Heart right ventricle (tissue), 16 donors: ENCODE measurements around the gene ARPP21. TPM values are rescaled to one million over a fixed set of nuclear protein-coding genes. Genes with fewer than 3 reads are reported as not detected.

Experiments used
- ATAC-seq, 8 donors: fragments of 200-7000 bp; cut with Tn5 transposase; one replicate each; pipeline ENCODE4 v1.9.1; 2020; ENCODE audit warnings: mild to moderate bottlenecking in 8 of 8, moderate library complexity in 8 of 8, moderate number of reproducible peaks in 1 of 8
- DNase-seq, 2 donors: peaks; one replicate each; pipeline ENCODE4 v3.0.0-alpha.2; 2020
- H3K27ac ChIP-seq, 10 donors: fragments of 200-600 bp; sonication (generic) in 2 of 10; one replicate each; pipeline versions ENCODE4 v1.5.0 to v1.8.0; 2020 to 2022; ENCODE audit warnings: mild to moderate bottlenecking in 3 of 10
- H3K27me3 ChIP-seq, 7 donors: fragments of 200-600 bp; one replicate each; pipeline ENCODE4 v1.8.0; 2021 to 2022; ENCODE audit warnings: mild to moderate bottlenecking in 2 of 7
- H3K36me3 ChIP-seq, 9 donors: fragments of 200-600 bp; sonication (generic) in 1 of 9; one replicate each; pipeline versions ENCODE4 v1.5.0 to v1.8.0; 2020 to 2022; ENCODE audit warnings: mild to moderate bottlenecking in 2 of 9
- H3K4me1 ChIP-seq, 9 donors: fragments of 200-600 bp; sonication (generic) in 1 of 9; one replicate each; pipeline versions ENCODE4 v1.5.0 to v1.8.0; 2020 to 2022; ENCODE audit warnings: mild to moderate bottlenecking in 4 of 9
- H3K4me3 ChIP-seq, 10 donors: fragments of 200-600 bp; sonication (generic) in 2 of 10; one replicate each; pipeline versions ENCODE4 v1.5.0 to v1.8.0; 2020 to 2022; ENCODE audit warnings: mild to moderate bottlenecking in 7 of 10, moderate library complexity in 2 of 10
- H3K9me3 ChIP-seq, 11 donors: fragments of 200-600 bp in 10 of 11; sonication (generic) in 2 of 11; one replicate each; pipeline versions ENCODE4 v1.5.0 to v1.8.0; 2013 to 2022; ENCODE audit warnings: mild to moderate bottlenecking in 2 of 11, control low read depth in 1 of 11, moderate library complexity in 1 of 11
- CTCF ChIP-seq, 9 donors: fragments of 200-600 bp; sonication (generic) in 2 of 9; IDR thresholded peaks; one replicate each; pipeline versions ENCODE4 v1.5.0 to v1.8.0; 2021 to 2022; ENCODE audit warnings: antibody characterized with exemption in 9 of 9, mild to moderate bottlenecking in 5 of 9, moderate library complexity in 1 of 9
- WGBS, 2 donors: extraction: QIAGEN DNeasy Blood & Tissue Kit; methylation state at CpG; one replicate each; pipeline ENCODE4 v1.1.7; 2013; ENCODE audit warnings: inconsistent platforms in 1 of 2; 5-methylcytosine and 5-hydroxymethylcytosine counted together
- intact Hi-C, 10 donors: fragments of 100-400 bp; cut with DNase I; formaldehyde crosslinking; loops; one replicate each; pipeline versions ENCODE4 v1.11.1 to v1.14.2; 2022
- polyA plus RNA-seq, 2 donors: library from polyadenylated mRNA; stranded (reverse); fragments of 200-250 nt; gene quantifications; one replicate each; pipeline ENCODE4 v1.2.3, GENCODE V29; 2013
- total RNA-seq, 10 donors: library from RNA; stranded (reverse); fragmentation: NEBNext Ultra II Directional in 3 of 10; extraction: Animal tissue kit (Norgen Biotek cat#: 25700) in 3 of 10; gene quantifications; one replicate each; pipeline versions ENCODE4 v1.2.1 to v1.2.4, GENCODE V29; 2021 to 2023
- donor health status: Arrhythmogenic right ventricular cardiomyopathy.
- donor health status: ischemic (EF 13 %, LVEDD 7.1; RV severe dilation, severe dysfunction).
- donor health status: healthy with polysubstance abuse.
- donor health status: DM: no; HTN: yes; CAD: no.
- donor health status: DM: no; HTN: no; CAD: no.
- donor health status: ischemic (EF 25% LVEDD 6.9; RV normal size, moderate dysfunction).
- donor health status: ischemic (EF 25% LVEDD 5.7; RV mildly dilated, moderate dysfunction).
- donor health status: healthy.
- donor health status: DM: yes; HTN: yes; CAD: no.
- donor health status: Ischemic cardiomyopathy.
- donor health status: ischemic (EF 35%, LVEDD 5.7; RV mildly dilated, moderate dysfunction).
- donor health status: nonischemic (EF 11% LVEDD 7.7; RV severe dilation, severe dysfunction).
- donor health status: DM: yes; HTN: yes; CAD: no.
- donor health status: PGD.
- donor health status: ischemic (EF 29% LVEDD 5.4; RV normal size, mild dysfunction).
- donor health status: nonischemic (EF 23%, LVEDD 6.1; RV moderate dilation, normal function).

Gene ARPP21
- total and polyA plus RNA-seq, 12 donors, result 0.06 TPM; not detected in 11

GRCh38 chr3:35782355-35782754 is 143.0 kb downstream of the ARPP21 start:
- H3K4me1 ChIP-seq, result no peaks in the 10 kb centered on the region
- intact Hi-C loops, result no loop called here
- WGBS, 2 donors, result 76 to 86% methylated on average over 1 of the region's 1 CpG

GRCh38 chr3:35784169-35784568 is 144.8 kb downstream of the ARPP21 start:
- intact Hi-C loops, result no loop called here
- no peak for TF ChIP-seq CTCF (IDR thresholded peaks at IDR 0.05)
- Histone ChIP-seq H3K4me1 (no peaks in the 10 kb centered on the region), H3K36me3 (no peaks in the 10 kb centered on the region), H3K27ac (no peak overlapping the region), H3K4me3 (no peak overlapping the region), H3K9me3 (no peaks in the 10 kb centered on the region), H3K27me3 (no peaks in the 10 kb centered on the region)
- DNase-seq (no peak), ATAC-seq (no peak)
- WGBS, 2 donors, result 83% methylated on average over 1 of the region's 1 CpG

More at GRCh38 chr3:35782355-35782754, 143.0 kb downstream of the ARPP21 start:
- DNase-seq (no peak), ATAC-seq (no peak)
- Histone ChIP-seq H3K27ac (no peak overlapping the region), H3K27me3 (peaks cover 0 to 6% (median 0%) of the 10 kb centered on the region in 7 donors), H3K4me3 (no peak overlapping the region), H3K36me3 (no peaks in the 10 kb centered on the region), H3K9me3 (no peaks in the 10 kb centered on the region)
- TF ChIP-seq CTCF (IDR thresholded peaks at IDR 0.05), result no peak

- TF ChIP-seq CTCF (IDR thresholded peaks at IDR 0.05), result no peak
- Histone ChIP-seq H3K27me3 (no peaks in the 10 kb centered on the region), H3K36me3 (no peaks in the 10 kb centered on the region), H3K27ac (no peak overlapping the region), H3K4me1 (no peaks in the 10 kb centered on the region), H3K4me3 (no peak overlapping the region), H3K9me3 (no peaks in the 10 kb centered on the region)
- DNase-seq (no peak), ATAC-seq (no peak)
- WGBS, 2 donors, result 88 to 90% methylated on average over 4 of the region's 4 CpGs
- intact Hi-C loops, result no loop called here
Measured at GRCh38 chr3:35785234-35785888, 146.0 kb downstream of the ARPP21 start.

GRCh38 chr3:35787936-35788335 is 148.6 kb downstream of the ARPP21 start:
- intact Hi-C loops, result no loop called here
- DNase-seq, result no peak
- no peaks in the 10 kb centered on the region for H3K4me1 ChIP-seq
- TF ChIP-seq CTCF (IDR thresholded peaks at IDR 0.05), result no peak
- WGBS, 2 donors, result 71 to 82% methylated on average over 1 of the region's 1 CpG
- H3K27ac ChIP-seq, result no peak overlapping the region
- H3K36me3 ChIP-seq, result no peaks in the 10 kb centered on the region
- H3K27me3 ChIP-seq, result no peaks in the 10 kb centered on the region
- H3K4me3 ChIP-seq, result no peak overlapping the region
- no peaks in the 10 kb centered on the region for H3K9me3 ChIP-seq
- ATAC-seq, result no peak
